HCT116 (cell line): Measurements from ENCODE around the gene CCSER1. TPM values are rescaled to one million over a fixed set of nuclear protein-coding genes. Genes with fewer than 3 reads are reported as not detected.

Experiments
- ATAC-seq: fragments of 200-7000 bp; cut with Tn5 transposase; 2 replicates; pipeline ENCODE4 v1.9.1; 2020; ENCODE audit warnings: mild to moderate bottlenecking, moderate library complexity
- BruUV-seq: library from RNA; stranded (reverse); fragments of 400-500 nt; replicated peaks from 2 replicates; lab custom pipeline; 2021; lab: Mats Ljungman, UMichigan
- CTCF ChIA-PET: fragments of 300-600 bp; sonication (Branson Sonifier 250); formaldehyde crosslinking; loops from one replicate; lab custom pipeline; 2021; ENCODE audit warnings: antibody characterized with exemption; lab: Charles Lee
- POLR2A ChIA-PET: fragments of 300-600, 350-600 bp; sonication (Branson Sonifier 250); formaldehyde crosslinking; loops from one replicate; lab custom pipeline; 2021; ENCODE audit warnings: antibody characterized with exemption; lab: Charles Lee
- RAD21 ChIA-PET, 2 experiments: fragments of 300-600 bp; sonication (Branson Sonifier 250); formaldehyde crosslinking; loops; one replicate each; lab custom pipeline; 2023; ENCODE audit warnings: low total read pairs in 2 of 2; ENCODE audit not compliant: uncharacterized antibody in 2 of 2, unreplicated experiment in 2 of 2, low non-redundant PET in 1 of 2; lab: Charles Lee
- DNase-seq: peaks from one replicate; pipeline ENCODE4 v3.0.0-alpha.2; 2010; ENCODE audit warnings: low read depth, low spot score
- H2AFZ ChIP-seq: fragments of 200-600 bp; shearing (Covaris generic), sonication (generic); 2 replicates; pipeline ENCODE4 v1.6.1; 2017; ENCODE audit warnings: low read depth, mixed run types, mixed read lengths, antibody characterized with exemption, low read length; ENCODE audit not compliant: poor library complexity, severe bottlenecking
- H3K27ac ChIP-seq: 2 replicates; pipeline ENCODE4 v1.5.1; 2012; ENCODE audit warnings: low read depth, low read length
- H3K27me3 ChIP-seq: fragments of 200-600 bp; sonication (generic); 2 replicates; pipeline ENCODE4 v1.6.1; 2016; ENCODE audit warnings: mixed run types, low read length, mixed read lengths; ENCODE audit not compliant: insufficient read depth
- H3K36me3 ChIP-seq, 2 experiments: fragments of 200-500 bp in 1 of 2; fragments of 200-600 bp in 1 of 2; sonication (Bioruptor generic) in 1 of 2; sonication (generic) in 1 of 2; 2 replicates each; pipeline versions ENCODE4 v1.5.1 to v1.6.1; 2014 to 2016; ENCODE audit warnings: low read length in 2 of 2, inconsistent platforms in 1 of 2, mixed read lengths in 1 of 2, mixed run types in 1 of 2; ENCODE audit not compliant: insufficient read depth in 2 of 2, control insufficient read depth in 1 of 2
- H3K4me1 ChIP-seq, 2 experiments: fragments of 200-600 bp in 1 of 2; sonication (generic) in 1 of 2; 2 replicates each; pipeline versions ENCODE4 v1.5.1 to v1.6.1; 2012 to 2017; ENCODE audit warnings: low read length in 2 of 2, inconsistent platforms in 1 of 2, mild to moderate bottlenecking in 1 of 2, mixed read lengths in 1 of 2, mixed run types in 1 of 2, moderate library complexity in 1 of 2; ENCODE audit not compliant: insufficient read depth in 2 of 2, control insufficient read depth in 1 of 2
- H3K4me2 ChIP-seq: fragments of 200-600 bp; sonication (generic); 2 replicates; pipeline ENCODE4 v1.6.1; 2017; ENCODE audit warnings: mixed run types, low read length, mixed read lengths
- H3K4me3 ChIP-seq, 2 experiments: fragments of 200-600 bp in 1 of 2; sonication (generic) in 1 of 2; replicated peaks in 1 of 2; 2 replicates each; pipeline ENCODE4 v1.5.1; 2011 to 2016; ENCODE audit warnings: low read length in 2 of 2, control low read depth in 1 of 2, low read depth in 1 of 2, mild to moderate bottlenecking in 1 of 2, mixed read lengths in 1 of 2, mixed run types in 1 of 2
- H3K79me2 ChIP-seq: fragments of 200-600 bp; sonication (generic); 2 replicates; pipeline ENCODE4 v1.6.1; 2017; ENCODE audit warnings: mild to moderate bottlenecking, mixed run types, low read length, moderate library complexity, mixed read lengths; ENCODE audit not compliant: insufficient read depth
- H3K9ac ChIP-seq: fragments of 200-600 bp; sonication (generic); 2 replicates; pipeline ENCODE4 v1.6.1; 2016; ENCODE audit warnings: low read length, mixed read lengths
- H3K9me2 ChIP-seq: fragments of 200-600 bp; sonication (generic), shearing (Covaris generic); 2 replicates; pipeline ENCODE4 v1.6.1; 2017; ENCODE audit warnings: mixed run types, mild to moderate bottlenecking, moderate library complexity; ENCODE audit not compliant: insufficient read depth
- H3K9me3 ChIP-seq, 2 experiments: fragments of 200-500 bp in 1 of 2; fragments of 200-600 bp in 1 of 2; sonication (Bioruptor generic) in 1 of 2; sonication (generic) in 1 of 2; 2 replicates each; pipeline ENCODE4 v1.6.1; 2014 to 2017; ENCODE audit warnings: low read length in 2 of 2, mixed read lengths in 2 of 2, inconsistent platforms in 1 of 2, low read depth in 1 of 2, mild to moderate bottlenecking in 1 of 2, mixed run types in 1 of 2, moderate library complexity in 1 of 2; ENCODE audit not compliant: control insufficient read depth in 1 of 2, insufficient read depth in 1 of 2
- H4K20me1 ChIP-seq: fragments of 200-600 bp; sonication (generic), shearing (Covaris generic); 2 replicates; pipeline ENCODE4 v1.6.1; 2017; ENCODE audit warnings: mixed run types, mild to moderate bottlenecking, moderate library complexity; ENCODE audit not compliant: insufficient read depth
- CBX3 ChIP-seq: IDR thresholded peaks from 2 replicates; pipeline ENCODE4 v1.6.1; 2012; ENCODE audit warnings: low read depth
- CEBPB ChIP-seq: IDR thresholded peaks from 2 replicates; pipeline ENCODE4 v1.6.1; 2012; ENCODE audit warnings: low read depth
- EGR1 ChIP-seq: IDR thresholded peaks from 2 replicates; pipeline ENCODE4 v1.6.1; 2012; ENCODE audit warnings: low read depth
- ELF1 ChIP-seq: IDR thresholded peaks from 2 replicates; pipeline ENCODE4 v1.6.1; 2012; ENCODE audit warnings: low read depth, borderline replicate concordance
- EZH2 ChIP-seq: fragments of 200-600 bp; sonication (generic); IDR thresholded peaks from 2 replicates; pipeline ENCODE4 v1.6.1; 2017; ENCODE audit warnings: antibody characterized with exemption, mixed run types
- EZH2phosphoT487 ChIP-seq: fragments of 200-600 bp; IDR thresholded peaks from 2 replicates; pipeline ENCODE4 v1.6.1; 2018; ENCODE audit warnings: antibody characterized with exemption, borderline replicate concordance
- FOSL1 ChIP-seq: IDR thresholded peaks from 2 replicates; pipeline ENCODE4 v1.6.1; 2012; ENCODE audit warnings: low read depth
- JUND ChIP-seq: IDR thresholded peaks from 2 replicates; pipeline ENCODE4 v1.6.1; 2012
- MAX ChIP-seq: IDR thresholded peaks from 2 replicates; pipeline ENCODE4 v1.6.1; 2012
- POLR2A ChIP-seq: IDR thresholded peaks from 2 replicates; pipeline ENCODE4 v1.7.0; 2011; ENCODE audit warnings: borderline replicate concordance; ENCODE audit not compliant: insufficient read depth, insufficient read length; ENCODE audit errors: extremely low read depth
- POLR2AphosphoS5 ChIP-seq: IDR thresholded peaks from 2 replicates; pipeline ENCODE4 v1.6.1; 2011; ENCODE audit warnings: mild to moderate bottlenecking, low read depth, low read length, moderate library complexity
- RAD21 ChIP-seq: IDR thresholded peaks from 2 replicates; pipeline ENCODE4 v1.6.1; 2012; ENCODE audit warnings: low read depth, mild to moderate bottlenecking
- REST ChIP-seq: IDR thresholded peaks from 2 replicates; pipeline ENCODE4 v1.6.1; 2012; ENCODE audit warnings: low read depth
- SIN3A ChIP-seq: IDR thresholded peaks from 2 replicates; pipeline ENCODE4 v1.6.1; 2012; ENCODE audit warnings: low read depth
- SRF ChIP-seq: IDR thresholded peaks from 2 replicates; pipeline ENCODE4 v1.6.1; 2012; ENCODE audit warnings: low read depth
- YY1 ChIP-seq: IDR thresholded peaks from 2 replicates; pipeline ENCODE4 v1.6.1; 2011; ENCODE audit warnings: low read length, low read depth, moderate library complexity, mild to moderate bottlenecking; ENCODE audit not compliant: insufficient replicate concordance; ENCODE audit errors: extremely low read depth
- ZBTB33 ChIP-seq: IDR thresholded peaks from 2 replicates; pipeline ENCODE4 v1.6.1; 2011; ENCODE audit warnings: mild to moderate bottlenecking, low read length, moderate library complexity; ENCODE audit not compliant: insufficient replicate concordance; ENCODE audit errors: extremely low read depth
- intact Hi-C: fragments of 100-400 bp; cut with micrococcal nuclease; formaldehyde crosslinking; loops from 2 replicates; pipeline ENCODE4 v1.10.0; 2022
- total RNA-seq: library from RNA; stranded (reverse); gene quantifications from one replicate; pipeline ENCODE4 v1.2.1, GENCODE V29; 2021; ENCODE audit not compliant: unreplicated experiment

CCSER1 gene
- total RNA-seq, 1 experiment from 2014 or later = 6.7 TPM

GRCh38 chr4:90174621-90175023, 47.4 kb downstream of the CCSER1 start (continued):
- TF ChIP-seq ZBTB33 (no peak), JUND (peak; percentile 80), POLR2AphosphoS5 (no peak), FOSL1 (peak; percentile 68), SRF (peak; percentile 47; the same call in 1 of the 2 replicates), CEBPB (peak; percentile 88), ELF1 (no peak; the same call in 1 of the 2 replicates), POLR2A (no peak), CBX3 (peak; percentile 80)

- Histone ChIP-seq H4K20me1 (0 out of 2 replicates have a peak, but pooled peaks cover 3% of the 10 kb centered on the region), H3K9me3 (no peaks in the 10 kb centered on the region), H3K27me3 (no peaks in the 10 kb centered on the region), H3K4me2 (no peak overlapping the region), H3K9me2 (no peaks in the 10 kb centered on the region), H2AFZ (no peak overlapping the region), H3K79me2 (no peaks in the 10 kb centered on the region), H3K36me3 (no peaks in the 10 kb centered on the region), H3K4me1 (peaks cover 3 to 6% of the 10 kb centered on the region in 2 experiments; a peak in 1 of 4 replicates), H3K9ac (no peak overlapping the region), H3K27ac (no peak overlapping the region), H3K4me3 (no peak overlapping the region)
- ATAC-seq = no peak
- RAD21 ChIA-PET = no interaction called here
- TF ChIP-seq CEBPB (no peak), REST (no peak), POLR2A (no peak), EGR1 (no peak), MAX (no peak), FOSL1 (no peak), YY1 (no peak), SIN3A (no peak), JUND (no peak), EZH2phosphoT487 (no peak), RAD21 (no peak), EZH2 (no peak)
- POLR2A ChIA-PET = no interaction called here
- DNase-seq = no peak
- CTCF ChIA-PET = no interaction called here
- no TSS peak for BruUV-seq
- intact Hi-C loops = no loop called here
These were observed 54.5 kb downstream of the CCSER1 start for GRCh38 chr4:90181644-90182043.
